ENCODE data around the gene COL5A3. TPM values are rescaled to one million over a fixed set of nuclear protein-coding genes. Genes with fewer than 3 reads are reported as not detected.

COL5A3 gene
- total and polyA plus RNA-seq, 4 donors, result 8.4 to 15.1 (median 10.5) TPM

- Histone ChIP-seq H3K4me3 (no peak overlapping the region), H3K27me3 (ENCODE audit: control insufficient read depth in 3 of 3, insufficient read depth in 3 of 3, low read length in 2 of 3) (peaks cover 0 to 3% (median 0%) of the 10 kb centered on the region in 3 donors), H3K4me1 (ENCODE audit: control insufficient read depth in 5 of 5, insufficient read depth in 5 of 5, low read length in 5 of 5) (no peaks in the 10 kb centered on the region), H3K27ac (ENCODE audit: low read depth in 1 of 2, low read length in 1 of 2) (no peak overlapping the region), H3K36me3 (ENCODE audit: control insufficient read depth in 4 of 4, insufficient read depth in 4 of 4, low read length in 4 of 4) (peaks cover 0 to 2% (median 0%) of the 10 kb centered on the region in 4 donors), H3K9me3 (ENCODE audit: control insufficient read depth in 4 of 4, insufficient read depth in 3 of 4, low read length in 3 of 4) (no peaks in the 10 kb centered on the region), H3K9ac (ENCODE audit: insufficient read depth in 1 of 2, low read length in 2 of 2) (no peak overlapping the region)
- DNase-seq (no peak), ATAC-seq (ENCODE audit: insufficient read depth, low FRiP score) (no peak)
- 69 to 72% methylated on average over 11 of the region's 11 CpGs for WGBS, 2 donors
- no peak for TF ChIP-seq CTCF (IDR thresholded peaks at IDR 0.05; ENCODE audit: control extremely low read depth, extremely low read depth)
Observed at GRCh38 chr19:9991425-9992191, 18.7 kb downstream of the COL5A3 start.

GRCh38 chr19:9989504-9989903 is 20.8 kb downstream of the COL5A3 start:
- H3K4me1 ChIP-seq (ENCODE audit: control insufficient read depth in 5 of 5, insufficient read depth in 5 of 5, low read length in 5 of 5), result no peaks in the 10 kb centered on the region
- H3K27me3 ChIP-seq (ENCODE audit: control insufficient read depth in 3 of 3, insufficient read depth in 3 of 3, low read length in 2 of 3), result peaks cover 0 to 3% (median 0%) of the 10 kb centered on the region in 3 donors
- no peak for TF ChIP-seq CTCF (IDR thresholded peaks at IDR 0.05; ENCODE audit: control extremely low read depth, extremely low read depth)
- H3K4me3 ChIP-seq, result no peak overlapping the region
- WGBS, 2 donors, result 91 to 92% methylated on average over 3 of the region's 3 CpGs
- peaks cover 0 to 2% (median 0%) of the 10 kb centered on the region in 4 donors for H3K9me3 ChIP-seq (ENCODE audit: control insufficient read depth in 4 of 4, insufficient read depth in 3 of 4, low read length in 3 of 4)
- DNase-seq (no peak), ATAC-seq (ENCODE audit: insufficient read depth, low FRiP score) (no peak)
- no peak overlapping the region for H3K27ac ChIP-seq (ENCODE audit: low read depth in 1 of 2, low read length in 1 of 2)
- no peak overlapping the region for H3K9ac ChIP-seq (ENCODE audit: insufficient read depth in 1 of 2, low read length in 2 of 2)
- H3K36me3 ChIP-seq (ENCODE audit: control insufficient read depth in 4 of 4, insufficient read depth in 4 of 4, low read length in 4 of 4), result no peaks in the 10 kb centered on the region

GRCh38 chr19:9986787-9987281 is 23.5 kb downstream of the COL5A3 start:
- Histone ChIP-seq H3K4me1 (ENCODE audit: control insufficient read depth in 5 of 5, insufficient read depth in 5 of 5, low read length in 5 of 5) (no peaks in the 10 kb centered on the region), H3K4me3 (no peak overlapping the region), H3K27me3 (ENCODE audit: control insufficient read depth in 3 of 3, insufficient read depth in 3 of 3, low read length in 2 of 3) (no peaks in the 10 kb centered on the region), H3K27ac (ENCODE audit: low read depth in 1 of 2, low read length in 1 of 2) (no peak overlapping the region), H3K36me3 (ENCODE audit: control insufficient read depth in 4 of 4, insufficient read depth in 4 of 4, low read length in 4 of 4) (no peaks in the 10 kb centered on the region), H3K9me3 (ENCODE audit: control insufficient read depth in 4 of 4, insufficient read depth in 3 of 4, low read length in 3 of 4) (peaks cover 0 to 2% (median 0%) of the 10 kb centered on the region in 4 donors), H3K9ac (ENCODE audit: insufficient read depth in 1 of 2, low read length in 2 of 2) (no peak overlapping the region)
- no peak for TF ChIP-seq CTCF (IDR thresholded peaks at IDR 0.05; ENCODE audit: control extremely low read depth, extremely low read depth)
- ATAC-seq (ENCODE audit: insufficient read depth, low FRiP score) (no peak), DNase-seq (peak in 2 of 3 donors; percentile 7 to 12)
- WGBS, 2 donors, result 46 to 61% methylated on average over 8 of the region's 8 CpGs

All from lung (tissue), 12 donors.